Nephron progenitor cell (in vitro differentiated cells): ENCODE measurements around the gene TPCN2.
A peak's percentile ranks its signal among the peaks of the same experiment; 100 is the strongest.

ENCODE experiments used
- DNase-seq: peaks from one replicate; pipeline ENCODE4 v3.0.0; 2021
- H3K27ac Mint-ChIP-seq: 2 replicates; pipeline ENCODE4 v1.8.0; 2021; ENCODE audit warnings: mild to moderate bottlenecking, moderate library complexity, mixed read lengths
- H3K27me3 Mint-ChIP-seq: 2 replicates; pipeline ENCODE4 v1.8.0; 2021; ENCODE audit warnings: mild to moderate bottlenecking, low read depth, mixed read lengths; ENCODE audit not compliant: poor library complexity
- H3K36me3 Mint-ChIP-seq: 2 replicates; pipeline ENCODE4 v1.8.0; 2021; ENCODE audit warnings: low read depth, mixed read lengths
- H3K4me1 Mint-ChIP-seq: 2 replicates; pipeline ENCODE4 v1.8.0; 2021; ENCODE audit warnings: mixed read lengths
- H3K4me3 Mint-ChIP-seq: 2 replicates; pipeline ENCODE4 v1.8.0; 2021; ENCODE audit warnings: mild to moderate bottlenecking, moderate library complexity, mixed read lengths
- H3K9me3 Mint-ChIP-seq: 2 replicates; pipeline ENCODE4 v1.8.0; 2021; ENCODE audit warnings: mild to moderate bottlenecking, moderate library complexity, mixed read lengths
- CTCF ChIP-seq: fragments of 200-600 bp; sonication (generic); IDR thresholded peaks from 2 replicates; pipeline ENCODE4 v1.5.0; 2021; ENCODE audit warnings: antibody characterized with exemption

TPCN2 gene

GRCh38 chr11:69099180-69099579, 50.4 kb downstream of the TPCN2 start:
- Mint-ChIP-seq H3K27ac (no peak overlapping the region), H3K4me3 (no peak overlapping the region), H3K36me3 (no peaks in the 10 kb centered on the region), H3K9me3 (no peaks in the 10 kb centered on the region), H3K27me3 (peaks cover 9% of the 10 kb centered on the region), H3K4me1 (peaks cover 24% of the 10 kb centered on the region)
- no peak for DNase-seq
- TF ChIP-seq CTCF = no peak

GRCh38 chr11:69100454-69101114, 51.9 kb downstream of the TPCN2 start:
- Mint-ChIP-seq H3K9me3 (no peaks in the 10 kb centered on the region), H3K36me3 (no peaks in the 10 kb centered on the region), H3K4me3 (no peak overlapping the region), H3K4me1 (peaks cover 15% of the 10 kb centered on the region), H3K27me3 (peaks cover 9% of the 10 kb centered on the region), H3K27ac (no peak overlapping the region)
- DNase-seq = no peak
- no peak for TF ChIP-seq CTCF

- peak; percentile 84 for DNase-seq
- Mint-ChIP-seq H3K4me3 (no peak overlapping the region), H3K27me3 (peaks cover 9% of the 10 kb centered on the region), H3K27ac (no peak overlapping the region), H3K9me3 (no peaks in the 10 kb centered on the region), H3K4me1 (peaks cover 17% of the 10 kb centered on the region), H3K36me3 (no peaks in the 10 kb centered on the region)
- peak; percentile 100 for TF ChIP-seq CTCF
These were observed 52.5 kb downstream of the TPCN2 start for GRCh38 chr11:69101115-69101791.

GRCh38 chr11:69101792-69102695, 53.3 kb downstream of the TPCN2 start:
- no peaks in the 10 kb centered on the region for H3K9me3 Mint-ChIP-seq
- no peak for DNase-seq
- H3K36me3 Mint-ChIP-seq = no peaks in the 10 kb centered on the region
- H3K27ac Mint-ChIP-seq = no peak overlapping the region
- H3K4me1 Mint-ChIP-seq = peaks cover 17% of the 10 kb centered on the region
- H3K4me3 Mint-ChIP-seq = no peak overlapping the region
- peaks cover 13% of the 10 kb centered on the region for H3K27me3 Mint-ChIP-seq
- TF ChIP-seq CTCF = no peak

- no peak for DNase-seq
- no peak for TF ChIP-seq CTCF
- no peaks in the 10 kb centered on the region for H3K36me3 Mint-ChIP-seq
- peaks cover 19% of the 10 kb centered on the region for H3K27me3 Mint-ChIP-seq
- no peak overlapping the region for H3K4me3 Mint-ChIP-seq
- H3K9me3 Mint-ChIP-seq = peaks cover 3% of the 10 kb centered on the region
- H3K4me1 Mint-ChIP-seq = peaks cover 17% of the 10 kb centered on the region
- no peak overlapping the region for H3K27ac Mint-ChIP-seq
These were observed 54.2 kb downstream of the TPCN2 start for GRCh38 chr11:69102732-69103615.
